Stimulated activated CD8-positive, alpha-beta memory T cell treated with anti-CD3 and anti-CD28 coated beads, Interleukin-15, amount 100 ng/mL, for 1 hour (primary cell): Measurements from ENCODE around the gene KCNN3.
"Not testable (repeated sequence)": the region's sequence is repeated elsewhere in the genome, so short reads cannot be mapped to it uniquely, and the experiment has no call there.

Experiments used
- DNase-seq: peaks from one replicate; pipeline ENCODE4 v3.0.0-alpha.2; 2020; ENCODE audit warnings: low read depth

Gene KCNN3

GRCh38 chr1:154703170-154703569 is 166.9 kb downstream of the KCNN3 start:
- no peak for DNase-seq

GRCh38 chr1:154698320-154699096 is 171.6 kb downstream of the KCNN3 start:
- DNase-seq, result no peak

- DNase-seq, result no peak
These were observed 172.4 kb downstream of the KCNN3 start for GRCh38 chr1:154697710-154698109.

GRCh38 chr1:154696456-154696855 is 173.6 kb downstream of the KCNN3 start:
- DNase-seq, result no peak

- DNase-seq, result no peak
These were observed 174.1 kb downstream of the KCNN3 start for GRCh38 chr1:154695985-154696384.

GRCh38 chr1:154694995-154695394 is 175.1 kb downstream of the KCNN3 start:
- DNase-seq, result no peak

GRCh38 chr1:154689083-154689482 is 181.0 kb downstream of the KCNN3 start:
- no peak for DNase-seq

GRCh38 chr1:154686507-154686906 is 183.6 kb downstream of the KCNN3 start:
- no peak for DNase-seq

- no peak for DNase-seq
These were observed 186.3 kb downstream of the KCNN3 start for GRCh38 chr1:154683820-154684219.

GRCh38 chr1:154682254-154682653 is 187.8 kb downstream of the KCNN3 start:
- DNase-seq, result no peak

- DNase-seq, result not testable (repeated sequence)
These were observed 192.2 kb downstream of the KCNN3 start for GRCh38 chr1:154677844-154678243.

- not testable (repeated sequence) for DNase-seq
These were observed 193.2 kb downstream of the KCNN3 start for GRCh38 chr1:154676847-154677246.

- not testable (repeated sequence) for DNase-seq
These were observed 195.6 kb downstream of the KCNN3 start for GRCh38 chr1:154674456-154674855.

GRCh38 chr1:154672245-154672644 is 197.8 kb downstream of the KCNN3 start:
- not testable (repeated sequence) for DNase-seq

GRCh38 chr1:154671412-154671811 is 198.7 kb downstream of the KCNN3 start:
- DNase-seq, result not testable (repeated sequence)

- DNase-seq, result not testable (repeated sequence)
These were observed 199.5 kb downstream of the KCNN3 start for GRCh38 chr1:154670310-154671270.

GRCh38 chr1:154669464-154670282 is 200.4 kb downstream of the KCNN3 start:
- peak; percentile 50 for DNase-seq

- no peak for DNase-seq
These were observed 203.9 kb downstream of the KCNN3 start for GRCh38 chr1:154666051-154666790.

- no peak for DNase-seq
These were observed 205.6 kb downstream of the KCNN3 start for GRCh38 chr1:154664331-154665002.

- DNase-seq, result no peak
These were observed 206.5 kb downstream of the KCNN3 start for GRCh38 chr1:154663471-154664060.
